WTC11 (cell line): Measurements from ENCODE around the gene FKBP1C.
"Not testable (repeated sequence)": the region's sequence is repeated elsewhere in the genome, so short reads cannot be mapped to it uniquely, and the experiment has no call there.

ENCODE experiments used
- CTCF ChIP-seq: fragments of 200-600 bp; IDR thresholded peaks from 2 replicates; pipeline ENCODE4 v1.8.0; 2022; ENCODE audit warnings: antibody characterized with exemption
- FOXK1 ChIP-seq: sonication (generic); formaldehyde crosslinking; IDR thresholded peaks from 2 replicates; pipeline ENCODE4 v1.8.0; 2022; ENCODE audit warnings: mild to moderate bottlenecking, moderate library complexity, missing genetic modification reagents
- MAX ChIP-seq: sonication (generic); formaldehyde crosslinking; IDR thresholded peaks from 2 replicates; pipeline ENCODE4 v1.8.0; 2022; ENCODE audit warnings: mild to moderate bottlenecking, missing genetic modification reagents
- NFYB ChIP-seq: sonication (generic); formaldehyde crosslinking; conservative IDR thresholded peaks from 2 replicates; pipeline ENCODE4 v1.8.0; 2022; ENCODE audit warnings: low read depth, missing genetic modification reagents
- SMAD3 ChIP-seq: sonication (generic); formaldehyde crosslinking; IDR thresholded peaks from 2 replicates; pipeline ENCODE4 v1.8.0; 2022; ENCODE audit warnings: missing genetic modification reagents, mild to moderate bottlenecking, borderline replicate concordance

- not testable (repeated sequence) for TF ChIP-seq MAX (CRISPR knock-in tag); FOXK1; NFYB (CRISPR knock-in tag); CTCF; SMAD3 (CRISPR knock-in tag)
Measured at GRCh38 chr6:63227928-63228894, 16.9 kb downstream of the FKBP1C start.
